Fibroblast of peridontal ligament (primary cell): ENCODE data around the gene ZNF223.
A peak's percentile ranks its signal among the peaks of the same experiment; 100 is the strongest.

Source experiments
- DNase-seq: peaks from one replicate; pipeline ENCODE4 v3.0.0-alpha.2; 2010; ENCODE audit errors: extremely low read depth

ZNF223 gene

GRCh38 chr19:44071824-44072542 is 20.1 kb downstream of the ZNF223 start, which contains the start of gene ZNF284:
ZNF284 (plus strand) TSS chr19:44072159; CDS start chr19:44076390, 4,231 bp downstream.
- peak; percentile 87 for DNase-seq

- DNase-seq = peak; percentile 10
Measured at GRCh38 chr19:44072543-44073401, 20.9 kb downstream of the ZNF223 start.

GRCh38 chr19:44076325-44076724 is 24.5 kb downstream of the ZNF223 start:
- DNase-seq = no peak

- no peak for DNase-seq
Measured at GRCh38 chr19:44092108-44092507, 40.3 kb downstream of the ZNF223 start.

- DNase-seq = peak; percentile 90
Measured at GRCh38 chr19:44093931-44094765, 42.3 kb downstream of the ZNF223 start, which contains the start of gene ZNF224. ZNF224 (plus strand) TSS chr19:44094361; CDS start chr19:44097874, 3,513 bp downstream.

- no peak for DNase-seq
Measured at GRCh38 chr19:44107751-44108150, 55.9 kb downstream of the ZNF223 start.

GRCh38 chr19:44109458-44109857 is 57.6 kb downstream of the ZNF223 start:
- no peak for DNase-seq

GRCh38 chr19:44111910-44112463 is 60.2 kb downstream of the ZNF223 start:
- peak; percentile 88 for DNase-seq

GRCh38 chr19:44112802-44113137 is 60.9 kb downstream of the ZNF223 start:
- DNase-seq = no peak

GRCh38 chr19:44113138-44113783 is 61.4 kb downstream of the ZNF223 start, which contains the start of gene ZNF225:
ZNF225 (plus strand) TSS chr19:44113399; CDS start chr19:44115828, 2,429 bp downstream.
- peak; percentile 99 for DNase-seq

- DNase-seq = peak; percentile 1
Measured at GRCh38 chr19:44113784-44114390, 62.1 kb downstream of the ZNF223 start.
